Suprapubic skin (tissue), 4 donors: Measurements from ENCODE around the gene TSPEAR.

Experiments
- EP300 ChIP-seq: sonication (generic); formaldehyde crosslinking; IDR thresholded peaks from one replicate; pipeline ENCODE4 v1.6.1; 2017; ENCODE audit warnings: antibody characterized with exemption
- POLR2A ChIP-seq, 2 donors: fragments of 450-650 bp; IDR thresholded peaks; one replicate each; pipeline ENCODE4 v1.6.1; 2017; ENCODE audit warnings: antibody characterized with exemption in 2 of 2, mild to moderate bottlenecking in 2 of 2, moderate library complexity in 2 of 2
- POLR2AphosphoS5 ChIP-seq, 3 donors: sonication (generic); formaldehyde crosslinking; IDR thresholded peaks; one replicate each; pipeline ENCODE4 v1.6.1; 2017; ENCODE audit warnings: antibody characterized with exemption in 3 of 3
- TF ChIP-seq, protein P1 (sequence below), 2 donors: fragments of 200-600 bp in 1 of 2; fragments of 450-650 bp in 1 of 2; sonication (generic) in 1 of 2; IDR thresholded peaks; one replicate each; pipeline ENCODE4 v1.5.1; 2016 to 2019; ENCODE audit warnings: antibody characterized with exemption in 2 of 2, mild to moderate bottlenecking in 1 of 2, moderate library complexity in 1 of 2

DNA sequence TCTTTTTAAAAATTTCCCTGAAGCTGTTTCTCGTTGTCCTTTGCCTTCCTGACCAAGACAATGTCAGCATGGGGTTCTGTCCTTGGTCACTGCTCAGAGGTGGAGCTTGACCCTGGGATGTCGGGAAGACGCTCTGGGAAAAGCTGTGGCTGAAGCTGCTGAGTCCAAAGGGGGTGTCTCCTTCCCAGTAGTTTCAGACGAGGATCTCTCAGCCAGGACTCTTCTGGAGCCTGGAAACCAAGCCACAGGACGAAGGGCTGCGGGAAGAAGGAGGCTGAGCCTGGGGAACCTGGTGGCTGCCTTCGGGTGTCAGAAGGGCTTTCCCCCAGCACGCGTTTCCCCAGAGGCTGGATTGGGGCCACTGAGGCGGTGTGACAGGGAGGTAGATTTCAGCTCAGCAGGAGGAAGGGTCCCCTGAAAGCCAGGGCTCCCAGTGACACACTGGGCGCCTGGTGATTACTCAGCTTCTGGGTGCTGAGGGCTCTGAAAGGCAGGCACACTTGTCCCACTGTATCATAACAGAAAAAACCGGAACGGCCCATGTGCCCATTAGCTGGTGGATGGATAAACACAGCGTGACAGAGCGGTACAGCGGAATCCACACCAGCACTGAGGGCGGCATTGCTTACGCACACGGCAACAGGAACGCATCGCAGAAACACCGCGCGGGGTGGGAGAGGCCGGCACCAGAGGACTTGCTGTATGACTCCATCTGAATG, 24.4 kb downstream of the TSPEAR start:
- TF ChIP-seq, protein P1, sequence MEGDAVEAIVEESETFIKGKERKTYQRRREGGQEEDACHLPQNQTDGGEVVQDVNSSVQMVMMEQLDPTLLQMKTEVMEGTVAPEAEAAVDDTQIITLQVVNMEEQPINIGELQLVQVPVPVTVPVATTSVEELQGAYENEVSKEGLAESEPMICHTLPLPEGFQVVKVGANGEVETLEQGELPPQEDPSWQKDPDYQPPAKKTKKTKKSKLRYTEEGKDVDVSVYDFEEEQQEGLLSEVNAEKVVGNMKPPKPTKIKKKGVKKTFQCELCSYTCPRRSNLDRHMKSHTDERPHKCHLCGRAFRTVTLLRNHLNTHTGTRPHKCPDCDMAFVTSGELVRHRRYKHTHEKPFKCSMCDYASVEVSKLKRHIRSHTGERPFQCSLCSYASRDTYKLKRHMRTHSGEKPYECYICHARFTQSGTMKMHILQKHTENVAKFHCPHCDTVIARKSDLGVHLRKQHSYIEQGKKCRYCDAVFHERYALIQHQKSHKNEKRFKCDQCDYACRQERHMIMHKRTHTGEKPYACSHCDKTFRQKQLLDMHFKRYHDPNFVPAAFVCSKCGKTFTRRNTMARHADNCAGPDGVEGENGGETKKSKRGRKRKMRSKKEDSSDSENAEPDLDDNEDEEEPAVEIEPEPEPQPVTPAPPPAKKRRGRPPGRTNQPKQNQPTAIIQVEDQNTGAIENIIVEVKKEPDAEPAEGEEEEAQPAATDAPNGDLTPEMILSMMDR (IDR thresholded peaks at IDR 0.05) = no peak
- no peak for TF ChIP-seq POLR2AphosphoS5 (IDR thresholded peaks at IDR 0.05)
- TF ChIP-seq EP300 = no peak
- TF ChIP-seq POLR2A (IDR thresholded peaks at IDR 0.05) = no peak
